Activated CD8-positive, alpha-beta memory T cell treated with anti-CD3 and anti-CD28 coated beads for 24 hours (primary cell): Measurements from ENCODE around the gene SS18L1.

Experiments
- DNase-seq: peaks from one replicate; pipeline ENCODE4 v3.0.0-alpha.2; 2020

SS18L1 gene

GRCh38 chr20:62215991-62216635, 72.5 kb downstream of the SS18L1 start:
- DNase-seq = no peak

GRCh38 chr20:62216636-62217566, 73.3 kb downstream of the SS18L1 start:
- no peak for DNase-seq

GRCh38 chr20:62217913-62218773, 74.6 kb downstream of the SS18L1 start:
- DNase-seq = no peak

- no peak for DNase-seq
Observed at GRCh38 chr20:62219101-62219991, 75.8 kb downstream of the SS18L1 start.

- DNase-seq = peak; percentile 79
Observed at GRCh38 chr20:62219992-62220665, 76.6 kb downstream of the SS18L1 start, which contains the start of gene HRH3. TSS of gene HRH3 (minus strand) at chr20:62220278. CDS start at chr20:62219970, 308 bp downstream.

- DNase-seq = no peak
Observed at GRCh38 chr20:62220666-62221568, 77.3 kb downstream of the SS18L1 start.

- DNase-seq = no peak
Observed at GRCh38 chr20:62222266-62222850, 78.8 kb downstream of the SS18L1 start.

- DNase-seq = no peak
Observed at GRCh38 chr20:62222972-62223371, 79.4 kb downstream of the SS18L1 start.

GRCh38 chr20:62223571-62223970, 80.0 kb downstream of the SS18L1 start:
- no peak for DNase-seq

- DNase-seq = no peak
Observed at GRCh38 chr20:62224113-62224855, 80.7 kb downstream of the SS18L1 start.

GRCh38 chr20:62225026-62225425, 81.5 kb downstream of the SS18L1 start:
- DNase-seq = no peak

GRCh38 chr20:62225820-62226635, 82.5 kb downstream of the SS18L1 start:
- no peak for DNase-seq

GRCh38 chr20:62226707-62227590, 83.4 kb downstream of the SS18L1 start:
- DNase-seq = no peak

- no peak for DNase-seq
Observed at GRCh38 chr20:62227591-62227976, 84.0 kb downstream of the SS18L1 start.

GRCh38 chr20:62227977-62228958, 84.7 kb downstream of the SS18L1 start:
- no peak for DNase-seq

GRCh38 chr20:62228982-62229545, 85.5 kb downstream of the SS18L1 start:
- no peak for DNase-seq
